ENCODE measurements around the gene AP1G2. TPM values are rescaled to one million over a fixed set of nuclear protein-coding genes. Genes with fewer than 3 reads are reported as not detected.
"Not testable (repeated sequence)": the region's sequence is repeated elsewhere in the genome, so short reads cannot be mapped to it uniquely, and the experiment has no call there.

Gene AP1G2
- total RNA-seq, 2 donors from 2014 or later, result 268 to 313 TPM

GRCh38 chr14:23604675-23605170, 37.1 kb upstream of the AP1G2 start:
- DNase-seq (no peak), ATAC-seq (no peak)
- no peaks in the 10 kb centered on the region for H3K9me3 ChIP-seq (ENCODE audit: control insufficient read depth, low read length, poor library complexity, severe bottlenecking)
- Mint-ChIP-seq H3K36me3 (ENCODE audit: low read depth) (peaks cover 8% of the 10 kb centered on the region), H3K27ac (no peak overlapping the region), H3K27me3 (peaks cover 4% of the 10 kb centered on the region), H3K4me3 (no peak overlapping the region), H3K4me1 (peaks cover 8% of the 10 kb centered on the region)

- no peak for DNase-seq
- Mint-ChIP-seq H3K36me3 (ENCODE audit: low read depth) (peaks cover 8% of the 10 kb centered on the region), H3K27ac (no peak overlapping the region), H3K27me3 (peaks cover 4% of the 10 kb centered on the region), H3K4me1 (peaks cover 5% of the 10 kb centered on the region), H3K4me3 (no peak overlapping the region)
- ATAC-seq, result no peak
- H3K9me3 ChIP-seq (ENCODE audit: control insufficient read depth, low read length, poor library complexity, severe bottlenecking), result no peaks in the 10 kb centered on the region
Measured at GRCh38 chr14:23604148-23604547, 36.6 kb upstream of the AP1G2 start.

DNA sequence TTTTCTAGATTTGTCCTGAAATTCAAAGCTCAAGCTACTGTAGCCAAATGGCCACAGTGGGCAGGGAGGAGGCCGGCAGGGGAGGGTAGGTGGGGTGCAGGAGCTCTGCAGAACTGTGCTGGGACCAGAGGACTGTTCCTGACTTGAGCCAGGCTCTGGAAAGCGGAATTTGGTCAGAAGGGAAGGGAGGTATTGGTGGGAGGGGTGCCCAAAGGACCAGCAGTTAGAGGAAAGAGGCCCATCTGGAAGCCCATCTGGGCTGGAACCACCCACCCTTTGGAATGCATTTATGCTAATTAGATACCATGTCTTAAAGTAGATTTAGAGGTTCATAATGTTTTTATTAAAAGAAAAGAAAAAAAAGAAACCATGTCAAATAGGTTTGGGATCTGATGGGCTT, 35.5 kb upstream of the AP1G2 start:
- no peak overlapping the region for H3K4me3 Mint-ChIP-seq
- peaks cover 8% of the 10 kb centered on the region for H3K36me3 Mint-ChIP-seq (ENCODE audit: low read depth)
- no peaks in the 10 kb centered on the region for H3K9me3 ChIP-seq (ENCODE audit: control insufficient read depth, low read length, poor library complexity, severe bottlenecking)
- peaks cover 2% of the 10 kb centered on the region for H3K4me1 Mint-ChIP-seq
- no peak for ATAC-seq
- DNase-seq, result no peak
- H3K27me3 Mint-ChIP-seq, result peaks cover 4% of the 10 kb centered on the region
- no peak overlapping the region for H3K27ac Mint-ChIP-seq

GRCh38 chr14:23602181-23603095, 34.8 kb upstream of the AP1G2 start:
- no peak overlapping the region for H3K27ac Mint-ChIP-seq
- ATAC-seq, result no peak

DNA sequence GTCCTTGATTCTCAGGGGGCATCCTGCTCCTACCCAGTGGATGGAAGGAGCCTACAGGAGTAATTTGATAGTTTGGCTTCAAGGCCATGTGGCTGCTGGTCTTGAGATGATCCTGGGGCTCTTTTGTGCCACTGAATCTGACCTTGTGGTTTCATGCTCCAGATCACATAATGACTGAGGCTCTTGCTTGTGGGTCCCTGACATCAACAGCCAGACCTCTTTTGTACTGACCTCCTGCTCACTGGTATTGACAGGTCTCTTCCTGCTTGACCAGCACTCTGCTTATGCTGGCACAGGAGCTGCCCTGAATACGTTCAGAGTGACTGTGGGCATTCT, 34.2 kb upstream of the AP1G2 start:
- Mint-ChIP-seq H3K27ac (no peak overlapping the region), H3K4me3 (no peak overlapping the region), H3K36me3 (ENCODE audit: low read depth) (peaks cover 8% of the 10 kb centered on the region), H3K27me3 (peaks cover 4% of the 10 kb centered on the region), H3K4me1 (peaks cover 4% of the 10 kb centered on the region)
- no peaks in the 10 kb centered on the region for H3K9me3 ChIP-seq (ENCODE audit: control insufficient read depth, low read length, poor library complexity, severe bottlenecking)
- DNase-seq (no peak), ATAC-seq (no peak)

More at GRCh38 chr14:23602181-23603095, 34.8 kb upstream of the AP1G2 start:
- peaks cover 8% of the 10 kb centered on the region for H3K36me3 Mint-ChIP-seq (ENCODE audit: low read depth)
- no peak for DNase-seq
- peaks cover 4% of the 10 kb centered on the region for H3K4me1 Mint-ChIP-seq
- peaks cover 4% of the 10 kb centered on the region for H3K27me3 Mint-ChIP-seq
- H3K9me3 ChIP-seq (ENCODE audit: control insufficient read depth, low read length, poor library complexity, severe bottlenecking), result no peaks in the 10 kb centered on the region
- no peak overlapping the region for H3K4me3 Mint-ChIP-seq

DNA sequence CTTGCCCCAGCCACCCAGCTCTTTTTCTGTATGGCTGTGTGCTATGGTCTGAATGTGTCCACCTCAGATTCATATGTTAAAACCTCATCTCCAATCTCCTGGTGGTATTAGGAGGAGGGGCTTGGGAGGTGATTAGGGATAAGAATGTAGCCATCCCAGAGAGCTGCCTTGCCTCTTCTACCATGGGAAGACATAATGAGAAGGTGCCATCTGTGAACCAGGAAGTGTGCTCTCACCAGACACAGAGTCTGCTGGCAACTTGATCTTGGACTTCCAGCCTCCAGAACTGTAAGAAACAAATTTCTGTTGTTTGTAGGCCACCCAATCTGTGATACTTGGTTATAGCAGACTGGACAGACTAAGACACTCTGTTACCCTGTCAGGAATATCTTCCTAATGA, 33.8 kb upstream of the AP1G2 start:
- Mint-ChIP-seq H3K4me3 (no peak overlapping the region), H3K27ac (no peak overlapping the region), H3K27me3 (peaks cover 4% of the 10 kb centered on the region), H3K36me3 (ENCODE audit: low read depth) (peaks cover 6% of the 10 kb centered on the region), H3K4me1 (peaks cover 4% of the 10 kb centered on the region)
- ATAC-seq (no peak), DNase-seq (no peak)
- no peaks in the 10 kb centered on the region for H3K9me3 ChIP-seq (ENCODE audit: control insufficient read depth, low read length, poor library complexity, severe bottlenecking)

DNA sequence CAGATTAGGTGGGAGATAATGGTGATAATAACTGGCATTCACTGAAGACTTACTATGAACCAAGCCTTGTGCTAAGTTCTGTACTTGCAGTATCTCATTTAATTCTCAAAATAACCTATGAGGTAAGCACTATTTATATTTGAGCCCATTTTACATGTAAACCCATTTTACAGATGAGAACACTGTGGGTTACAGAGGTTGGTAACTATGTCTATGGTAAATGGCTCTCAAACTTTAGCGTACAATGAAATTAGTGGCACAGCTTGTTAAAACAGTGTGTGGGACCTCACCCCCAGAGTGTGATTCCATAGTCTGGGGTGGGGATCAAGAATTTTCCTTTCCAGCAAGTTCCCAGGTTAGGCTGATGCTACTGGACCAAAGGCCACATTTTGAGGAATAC, 33.2 kb upstream of the AP1G2 start:
- DNase-seq, result no peak
- Mint-ChIP-seq H3K4me3 (no peak overlapping the region), H3K36me3 (ENCODE audit: low read depth) (peaks cover 5% of the 10 kb centered on the region), H3K27me3 (peaks cover 4% of the 10 kb centered on the region), H3K27ac (no peak overlapping the region), H3K4me1 (peaks cover 4% of the 10 kb centered on the region)
- no peak for ATAC-seq
- H3K9me3 ChIP-seq (ENCODE audit: control insufficient read depth, low read length, poor library complexity, severe bottlenecking), result no peaks in the 10 kb centered on the region

GRCh38 chr14:23600322-23600707, 32.7 kb upstream of the AP1G2 start:
- DNase-seq (no peak), ATAC-seq (no peak)
- Mint-ChIP-seq H3K4me3 (no peak overlapping the region), H3K4me1 (peaks cover 2% of the 10 kb centered on the region), H3K27me3 (peaks cover 4% of the 10 kb centered on the region), H3K27ac (no peak overlapping the region), H3K36me3 (ENCODE audit: low read depth) (peaks cover 5% of the 10 kb centered on the region)
- no peaks in the 10 kb centered on the region for H3K9me3 ChIP-seq (ENCODE audit: control insufficient read depth, low read length, poor library complexity, severe bottlenecking)

- H3K4me1 Mint-ChIP-seq; DNase-seq; H3K4me3 Mint-ChIP-seq; H3K9me3 ChIP-seq (ENCODE audit: control insufficient read depth, low read length, poor library complexity, severe bottlenecking); H3K36me3 Mint-ChIP-seq (ENCODE audit: low read depth); ATAC-seq; H3K27ac Mint-ChIP-seq; H3K27me3 Mint-ChIP-seq: not testable (repeated sequence)
Measured at GRCh38 chr14:23594191-23594590, 26.6 kb upstream of the AP1G2 start.

DNA sequence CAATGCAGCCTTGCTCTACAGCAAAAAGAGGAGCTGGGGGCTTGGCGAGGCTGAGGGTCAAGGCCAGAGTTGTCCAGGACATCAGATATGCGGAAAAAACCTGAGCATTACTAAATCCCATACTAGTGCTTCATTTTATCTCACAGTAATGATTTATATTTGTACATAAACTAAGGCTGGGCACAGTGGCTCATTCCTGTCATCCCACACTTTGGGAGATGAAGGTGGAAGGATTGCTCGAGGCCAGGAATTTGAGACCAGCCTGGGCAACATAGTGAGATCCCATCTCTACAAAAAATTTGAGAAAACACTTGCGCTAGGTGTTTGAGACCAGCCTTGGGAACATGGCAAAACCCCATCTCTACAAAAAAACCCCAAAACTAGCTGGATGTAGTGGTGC, 22.6 kb upstream of the AP1G2 start:
- H3K4me1 Mint-ChIP-seq, result no peaks in the 10 kb centered on the region
- no peak overlapping the region for H3K4me3 Mint-ChIP-seq
- H3K27ac Mint-ChIP-seq, result no peak overlapping the region

DNA sequence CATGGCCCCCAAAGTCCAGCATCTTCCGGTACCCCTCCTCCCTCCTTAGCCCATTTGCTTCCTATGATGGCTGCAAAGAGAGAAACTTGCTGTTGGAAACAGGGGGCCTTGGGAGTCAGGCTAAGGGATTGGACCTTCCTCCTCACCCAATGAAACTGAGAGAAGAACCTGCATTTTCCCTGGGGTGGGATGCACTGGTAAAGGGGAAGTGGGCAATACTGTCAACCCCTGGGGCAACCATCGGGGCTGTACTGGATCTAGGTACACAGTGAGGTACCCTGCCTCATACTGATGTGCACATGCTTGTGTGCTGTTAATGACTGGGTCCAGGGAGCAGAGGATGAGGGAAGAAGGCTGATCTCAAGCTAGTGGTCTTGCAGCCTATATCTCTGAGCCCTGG, 22.0 kb upstream of the AP1G2 start:
- ATAC-seq (no peak), DNase-seq (no peak)
- H3K36me3 Mint-ChIP-seq (ENCODE audit: low read depth), result no peaks in the 10 kb centered on the region
- no peaks in the 10 kb centered on the region for H3K9me3 ChIP-seq (ENCODE audit: control insufficient read depth, low read length, poor library complexity, severe bottlenecking)
- no peak overlapping the region for H3K4me3 Mint-ChIP-seq
- no peak overlapping the region for H3K27ac Mint-ChIP-seq
- peaks cover 21% of the 10 kb centered on the region for H3K27me3 Mint-ChIP-seq
- no peaks in the 10 kb centered on the region for H3K4me1 Mint-ChIP-seq

More for the DNA sequence above, 22.6 kb upstream of the AP1G2 start:
- peaks cover 21% of the 10 kb centered on the region for H3K27me3 Mint-ChIP-seq
- DNase-seq, result no peak
- no peak for ATAC-seq
- H3K9me3 ChIP-seq (ENCODE audit: control insufficient read depth, low read length, poor library complexity, severe bottlenecking), result no peaks in the 10 kb centered on the region
- peaks cover 2% of the 10 kb centered on the region for H3K36me3 Mint-ChIP-seq (ENCODE audit: low read depth)

DNA sequence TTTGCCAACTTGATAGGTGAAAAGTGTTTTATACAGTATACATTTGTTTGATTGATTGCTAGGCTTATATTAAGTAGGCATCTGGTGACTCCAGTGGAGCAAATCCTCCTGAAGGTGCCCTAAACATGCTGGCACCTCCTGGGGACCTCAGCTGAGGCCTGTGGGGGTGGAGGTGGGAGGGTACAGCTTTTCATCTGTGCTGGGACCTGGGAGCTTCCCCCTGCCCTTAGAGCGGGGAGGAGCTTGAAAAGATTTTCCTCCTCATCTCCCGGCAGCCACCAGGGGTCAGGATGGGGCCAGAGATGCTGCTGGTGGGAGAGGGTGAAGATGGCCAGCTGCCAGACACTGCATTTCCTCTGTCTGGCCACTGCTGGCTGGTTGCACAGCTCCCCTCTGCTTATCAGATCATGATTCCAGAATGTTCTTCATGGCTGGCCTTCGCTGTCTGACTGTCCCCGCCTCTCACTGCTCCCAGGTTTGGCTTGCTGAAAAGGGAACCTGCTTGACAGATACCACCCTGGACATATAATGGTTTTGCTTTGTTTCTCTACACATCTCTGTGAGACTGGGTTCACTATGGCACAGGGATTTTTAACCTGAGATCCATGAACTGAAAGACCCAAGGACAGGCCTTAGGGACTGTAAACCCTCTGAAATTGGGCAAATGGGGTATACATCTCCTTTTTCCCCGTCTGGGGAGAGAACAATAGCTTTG, 21.4 kb upstream of the AP1G2 start:
- H3K36me3 Mint-ChIP-seq (ENCODE audit: low read depth), result no peaks in the 10 kb centered on the region
- H3K4me3 Mint-ChIP-seq, result no peak overlapping the region
- ATAC-seq, result peak; percentile 99
- H3K4me1 Mint-ChIP-seq, result no peaks in the 10 kb centered on the region
- peaks cover 24% of the 10 kb centered on the region for H3K27me3 Mint-ChIP-seq
- H3K27ac Mint-ChIP-seq, result no peak overlapping the region
- DNase-seq, result peak; percentile 59 to 68 (median 61)
- H3K9me3 ChIP-seq (ENCODE audit: control insufficient read depth, low read length, poor library complexity, severe bottlenecking), result no peaks in the 10 kb centered on the region

GRCh38 chr14:23584527-23585203, 17.1 kb upstream of the AP1G2 start:
- peaks cover 50% of the 10 kb centered on the region for H3K27me3 Mint-ChIP-seq
- ATAC-seq, H3K27ac Mint-ChIP-seq: not testable (repeated sequence)

More at GRCh38 chr14:23584527-23585203, 17.1 kb upstream of the AP1G2 start:
- H3K36me3 Mint-ChIP-seq (ENCODE audit: low read depth); H3K4me1 Mint-ChIP-seq; H3K9me3 ChIP-seq (ENCODE audit: control insufficient read depth, low read length, poor library complexity, severe bottlenecking); DNase-seq; H3K4me3 Mint-ChIP-seq: not testable (repeated sequence)
